Effector CD4-positive, alpha-beta T cell (primary cell): ENCODE data around the gene ARL15.
"Not testable (repeated sequence)": the region's sequence is repeated elsewhere in the genome, so short reads cannot be mapped to it uniquely, and the experiment has no call there.

Experiments used
- DNase-seq: peaks from one replicate; pipeline ENCODE4 v3.0.0-alpha.2; 2020

Gene ARL15

DNA sequence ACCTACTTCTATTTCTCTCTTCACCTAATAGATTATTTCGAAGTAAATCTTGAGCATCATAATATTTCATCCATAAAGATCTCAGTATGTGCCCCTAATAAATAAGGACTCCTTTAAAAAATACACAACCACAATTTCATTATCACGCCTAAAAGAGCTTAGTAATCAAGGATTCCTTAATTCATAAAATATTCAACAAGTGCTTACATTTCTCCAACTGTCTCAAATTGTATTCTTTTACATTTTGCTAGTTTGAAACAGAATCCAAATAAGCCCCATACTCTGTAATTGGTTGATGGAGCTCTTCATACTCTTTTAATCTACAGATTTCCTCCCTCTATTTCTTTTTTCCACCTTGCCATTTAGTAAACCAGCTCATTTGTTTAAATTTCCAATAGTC, 432.4 kb downstream of the ARL15 start:
- DNase-seq, result no peak

DNA sequence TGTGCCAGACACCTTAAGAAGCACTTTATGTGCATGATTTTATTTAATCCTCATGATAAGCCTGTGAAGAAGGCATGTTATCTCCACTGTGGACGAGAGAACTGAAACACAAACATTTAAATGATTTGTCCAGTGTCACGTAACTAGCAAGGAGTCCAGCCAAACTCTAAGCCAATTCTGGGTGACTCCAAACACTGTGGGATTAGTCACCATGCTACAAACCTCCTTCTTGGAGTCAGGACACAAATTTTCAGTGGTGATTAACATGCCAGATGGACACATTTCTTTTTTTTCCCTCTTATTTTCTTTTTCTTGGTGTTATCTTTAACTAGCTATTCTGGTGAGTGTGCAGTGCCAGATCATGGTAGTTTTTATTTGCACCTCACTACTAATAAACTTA, 433.1 kb downstream of the ARL15 start:
- DNase-seq, result no peak

DNA sequence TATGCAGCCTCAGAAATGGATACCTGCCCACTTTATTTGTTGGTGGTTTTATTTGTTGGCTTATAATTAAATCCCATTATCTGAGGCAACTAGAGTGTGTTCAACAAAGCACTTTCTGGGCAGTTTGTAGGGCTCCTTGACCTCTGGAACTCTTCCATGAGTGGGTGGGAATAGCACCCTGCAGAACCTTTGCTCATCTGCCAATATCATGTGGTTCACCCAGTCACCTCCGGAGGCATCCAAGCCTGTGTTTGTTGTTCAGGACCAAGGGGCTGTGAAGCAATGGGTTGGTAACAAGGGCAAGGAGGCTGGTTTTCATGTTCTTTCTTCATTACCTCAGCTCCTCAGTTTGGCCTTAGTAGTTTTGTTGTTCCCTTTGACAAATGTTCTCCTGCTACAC, 436.0 kb downstream of the ARL15 start:
- no peak for DNase-seq

DNA sequence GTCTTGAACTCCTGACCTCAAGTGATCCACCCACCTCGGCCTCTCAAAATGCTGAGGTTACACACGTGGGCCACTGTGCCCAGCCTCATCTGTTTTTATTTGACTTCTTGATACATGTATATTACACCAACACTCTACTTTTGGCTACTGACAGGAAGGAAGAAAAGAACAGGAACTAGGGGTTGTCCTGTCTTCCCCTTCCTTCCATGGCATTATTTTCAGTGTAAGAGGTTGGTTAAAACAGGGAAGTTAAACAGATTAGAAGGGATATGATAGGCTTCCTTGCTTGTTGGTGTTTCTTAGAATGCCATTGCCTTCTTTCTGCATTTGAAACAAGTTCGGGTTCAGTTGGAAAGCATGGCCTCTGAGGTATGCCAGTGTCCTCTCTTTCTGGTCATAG, 437.1 kb downstream of the ARL15 start:
- DNase-seq, result no peak

DNA sequence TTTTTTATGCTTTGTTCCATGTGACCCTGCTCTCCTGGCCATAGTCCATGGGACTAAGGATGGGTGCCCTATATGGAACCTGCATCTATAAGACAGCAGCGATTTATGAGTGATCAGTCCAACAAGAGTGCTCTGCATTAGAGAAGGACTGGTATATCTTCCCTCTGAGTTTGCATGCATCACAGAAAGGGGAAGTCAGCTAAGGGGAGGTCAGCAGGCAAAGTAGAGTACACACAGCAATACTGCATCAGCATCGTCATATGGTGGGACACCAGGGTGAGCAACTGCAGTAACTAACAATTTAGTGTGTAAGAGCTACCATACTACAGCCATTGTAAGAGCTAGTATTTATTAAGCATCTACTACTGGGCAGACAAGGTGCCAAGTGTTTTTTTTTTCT, 438.6 kb downstream of the ARL15 start:
- DNase-seq, result no peak

- no peak for DNase-seq
These were observed 439.3 kb downstream of the ARL15 start for GRCh38 chr5:53871050-53871449.

DNA sequence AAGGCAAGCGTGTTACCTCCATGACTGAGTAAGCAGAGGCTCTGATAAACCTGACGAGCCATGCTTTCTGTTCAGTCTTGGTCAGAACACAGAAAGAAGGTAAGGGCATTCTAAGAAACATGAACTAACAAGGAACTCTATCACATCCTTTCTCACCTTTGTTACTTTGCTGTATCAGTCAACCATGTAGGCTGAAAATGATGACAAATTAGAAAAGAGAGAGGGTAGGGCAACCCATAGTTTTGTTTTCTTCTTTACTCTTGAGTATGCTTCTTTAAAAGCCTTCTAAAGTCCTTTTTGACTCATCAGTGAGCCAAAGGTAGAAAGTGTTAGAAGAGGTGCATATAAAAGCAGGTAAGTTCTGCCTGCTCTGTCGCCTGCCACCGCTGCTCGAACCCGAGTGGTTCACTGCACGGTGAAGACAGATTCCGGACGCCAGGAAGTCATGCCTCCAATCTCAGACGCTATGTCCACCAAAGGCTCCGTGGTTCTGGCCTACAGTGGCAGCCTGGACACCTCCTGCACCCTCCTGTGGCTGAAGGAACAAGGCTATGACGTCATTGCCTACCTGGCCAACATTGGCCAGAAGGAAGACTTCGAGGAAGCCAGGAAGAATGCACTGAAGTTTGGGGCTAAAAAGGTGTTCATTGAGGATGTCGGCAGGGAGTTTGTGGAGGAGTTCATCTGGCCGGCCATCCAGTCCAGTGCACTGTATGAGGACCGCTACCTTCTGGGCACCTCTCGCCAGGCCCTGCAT, 451.5 kb downstream of the ARL15 start:
- no peak for DNase-seq

DNA sequence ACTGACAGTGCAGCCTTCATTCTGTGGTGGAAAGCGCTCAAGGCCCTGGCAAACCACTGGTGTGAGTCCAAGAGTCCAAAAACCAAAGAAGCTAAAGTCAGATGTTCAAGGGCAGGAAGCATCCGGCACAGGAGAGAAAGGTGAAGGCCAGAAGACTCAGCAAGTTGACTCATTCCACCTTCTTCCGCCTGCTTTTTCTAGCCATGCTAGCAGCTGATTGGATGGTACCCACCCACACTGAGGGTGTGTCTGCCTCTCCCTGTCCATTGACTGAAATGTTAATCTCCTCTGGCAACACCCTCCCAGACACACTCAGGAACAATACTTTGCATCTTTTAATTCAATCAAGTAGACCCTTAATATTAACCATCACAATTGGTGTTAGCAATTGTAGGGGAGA, 453.9 kb downstream of the ARL15 start:
- no peak for DNase-seq

- not testable (repeated sequence) for DNase-seq
These were observed 473.4 kb downstream of the ARL15 start for GRCh38 chr5:53836851-53837430.

DNA sequence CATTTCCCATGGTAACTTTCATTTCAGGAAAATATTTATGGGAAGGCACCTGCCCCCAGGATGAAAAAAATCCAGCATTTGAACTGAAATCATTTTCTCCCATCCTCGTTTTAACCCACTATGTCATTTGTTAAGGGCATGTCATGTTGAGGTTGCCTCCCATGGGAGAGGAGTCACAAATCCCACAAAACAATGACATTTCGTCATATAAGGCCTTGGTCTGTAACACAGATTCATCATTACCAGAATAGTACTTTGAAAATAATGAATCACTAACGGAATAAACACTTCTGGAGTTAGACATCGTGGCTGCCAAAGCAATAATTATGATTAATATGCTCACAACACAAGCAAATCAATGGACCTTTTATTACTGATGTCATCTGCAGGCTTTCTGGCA, 475.9 kb downstream of the ARL15 start:
- no peak for DNase-seq
